Esophagus mucosa (tissue), 1 donor: Measurements from ENCODE around the gene HDDC3. TPM values are rescaled to one million over a fixed set of nuclear protein-coding genes. Genes with fewer than 3 reads are reported as not detected.

Source experiments
- ATAC-seq: fragments of 200-7000 bp; cut with Tn5 transposase; one replicate; pipeline ENCODE4 v1.9.1; 2020
- total RNA-seq: library from RNA; stranded (reverse); gene quantifications from one replicate; pipeline ENCODE4 v1.2.4, GENCODE V29; 2023
- donor health status: DM: yes; HTN: yes; CAD: no.

The HDDC3 gene
- 10.6 TPM for total RNA-seq

- ATAC-seq, result peak; percentile 77
Observed at GRCh38 chr15:90931828-90932659, at the start of gene HDDC3. Gene HDDC3, minus strand, starts transcription at chr15:90932549. Its CDS starts 9 bp downstream, at chr15:90932540.

- ATAC-seq, result peak; percentile 37
Observed at GRCh38 chr15:90982135-90982534, 49.8 kb upstream of the HDDC3 start.

- ATAC-seq, result no peak
Observed at GRCh38 chr15:90981681-90982080, 49.3 kb upstream of the HDDC3 start.

DNA sequence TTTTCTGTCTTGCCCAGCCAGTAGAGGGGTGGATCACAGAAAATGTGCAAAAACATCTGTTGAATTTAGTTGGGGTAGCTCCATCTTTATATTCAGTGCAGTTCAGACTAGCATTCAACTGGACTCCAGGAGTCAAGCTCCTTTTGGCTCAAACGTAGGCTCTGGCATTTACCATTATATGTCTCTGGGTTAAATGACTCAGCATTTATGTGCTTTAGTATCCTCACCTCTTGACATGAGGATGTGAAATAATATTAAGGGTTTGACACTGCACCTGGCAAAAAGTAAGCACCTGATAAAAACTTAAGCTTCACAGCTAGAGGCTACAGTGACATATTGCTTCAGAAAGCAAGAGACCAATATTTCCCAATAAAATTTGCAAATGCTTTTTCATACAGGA lies 47.2 kb upstream of the HDDC3 start:
- ATAC-seq, result no peak

GRCh38 chr15:90974216-90974615 lies 41.9 kb upstream of the HDDC3 start:
- ATAC-seq, result no peak

DNA sequence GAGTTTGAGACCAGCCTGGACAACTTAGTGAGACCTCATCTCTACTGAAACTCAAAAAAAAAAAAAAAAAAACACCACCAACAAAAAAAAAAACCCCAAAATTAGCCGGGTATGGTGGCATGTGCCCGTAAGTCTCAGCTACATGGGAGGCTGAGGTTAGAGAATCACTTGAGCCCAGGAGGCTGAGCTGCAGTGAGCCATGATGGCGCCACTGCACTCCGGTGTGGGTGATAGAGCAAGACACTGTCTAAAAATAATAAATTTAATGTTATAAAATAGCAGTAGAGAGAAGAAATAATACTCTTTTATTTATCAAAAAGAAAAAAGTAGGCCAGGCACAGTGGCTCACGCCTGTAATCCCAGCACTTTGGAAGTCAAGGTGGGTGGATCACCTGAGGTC lies 39.8 kb upstream of the HDDC3 start:
- no peak for ATAC-seq

GRCh38 chr15:90970274-90970673 lies 37.9 kb upstream of the HDDC3 start:
- no peak for ATAC-seq

- ATAC-seq, result peak; percentile 66
Observed at GRCh38 chr15:90968434-90968833, 36.1 kb upstream of the HDDC3 start.

DNA sequence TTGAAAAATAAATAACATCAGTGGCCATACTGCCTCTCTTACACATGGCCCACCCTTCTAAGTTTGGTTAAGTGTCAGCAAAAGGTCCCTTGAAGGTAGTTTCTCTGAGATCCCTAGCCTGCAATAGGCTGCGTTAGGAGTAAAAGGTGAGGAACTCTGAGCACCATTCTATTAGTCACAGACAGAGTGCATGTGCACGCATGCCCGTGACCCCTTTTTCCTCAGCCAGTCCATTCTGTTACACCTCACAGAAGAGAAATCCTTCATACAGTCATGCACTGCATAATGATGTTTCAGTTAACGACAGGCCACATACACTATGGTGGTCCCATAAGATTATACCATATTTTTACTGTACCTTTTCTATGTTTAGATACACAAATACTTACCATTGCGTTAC lies 34.9 kb upstream of the HDDC3 start:
- ATAC-seq, result peak; percentile 75

GRCh38 chr15:90966262-90966661 lies 33.9 kb upstream of the HDDC3 start:
- no peak for ATAC-seq

DNA sequence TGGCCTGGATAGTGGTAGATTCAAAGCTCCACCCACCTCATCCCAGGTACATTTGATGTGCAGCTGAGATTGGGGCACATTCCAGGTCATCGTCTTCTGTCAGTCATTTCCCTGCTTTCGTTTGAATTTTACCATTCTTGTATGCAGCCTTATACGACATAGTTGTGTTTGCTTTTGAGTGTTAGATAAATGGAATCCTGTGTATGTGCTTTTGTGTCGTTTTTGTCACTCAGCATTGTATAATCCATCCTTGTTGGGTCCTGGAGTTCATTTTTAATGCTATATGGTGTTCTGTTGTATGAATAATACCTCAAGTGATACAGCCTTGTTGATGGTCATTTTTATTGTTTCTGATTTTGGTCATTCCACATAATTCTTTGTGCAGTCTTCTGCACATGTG lies 29.7 kb upstream of the HDDC3 start:
- ATAC-seq, result no peak

GRCh38 chr15:90960298-90961091 lies 28.1 kb upstream of the HDDC3 start:
- no peak for ATAC-seq

GRCh38 chr15:90959894-90960293 lies 27.5 kb upstream of the HDDC3 start:
- ATAC-seq, result no peak

DNA sequence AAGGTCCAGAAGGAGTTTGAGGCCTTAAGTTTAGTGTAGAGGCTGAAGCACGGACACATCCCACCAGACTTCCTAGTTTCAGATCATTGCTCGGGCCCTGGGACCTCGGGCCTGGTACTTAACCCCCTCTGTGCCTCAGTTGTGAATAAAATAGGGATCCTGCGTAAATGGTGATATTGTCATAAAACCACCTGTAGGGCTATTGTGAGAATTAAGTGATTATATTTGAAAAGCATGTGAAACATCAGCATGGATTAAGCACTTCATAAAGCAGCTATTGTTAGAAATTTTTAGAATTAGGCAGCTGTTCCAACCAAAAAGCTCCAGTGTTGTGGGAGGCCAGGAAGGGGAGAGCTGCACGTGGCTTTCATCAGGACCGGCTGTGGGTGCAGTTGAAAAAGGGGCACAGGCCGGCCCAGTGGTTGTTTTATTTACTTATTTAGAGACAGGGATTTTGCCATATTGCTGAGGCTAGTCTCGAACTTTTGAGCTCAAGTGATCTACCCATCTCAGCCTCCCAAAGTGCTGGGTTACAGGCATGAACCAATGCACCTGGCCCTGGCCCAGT lies 26.8 kb upstream of the HDDC3 start:
- no peak for ATAC-seq

GRCh38 chr15:90957791-90958190 lies 25.4 kb upstream of the HDDC3 start:
- ATAC-seq, result no peak

DNA sequence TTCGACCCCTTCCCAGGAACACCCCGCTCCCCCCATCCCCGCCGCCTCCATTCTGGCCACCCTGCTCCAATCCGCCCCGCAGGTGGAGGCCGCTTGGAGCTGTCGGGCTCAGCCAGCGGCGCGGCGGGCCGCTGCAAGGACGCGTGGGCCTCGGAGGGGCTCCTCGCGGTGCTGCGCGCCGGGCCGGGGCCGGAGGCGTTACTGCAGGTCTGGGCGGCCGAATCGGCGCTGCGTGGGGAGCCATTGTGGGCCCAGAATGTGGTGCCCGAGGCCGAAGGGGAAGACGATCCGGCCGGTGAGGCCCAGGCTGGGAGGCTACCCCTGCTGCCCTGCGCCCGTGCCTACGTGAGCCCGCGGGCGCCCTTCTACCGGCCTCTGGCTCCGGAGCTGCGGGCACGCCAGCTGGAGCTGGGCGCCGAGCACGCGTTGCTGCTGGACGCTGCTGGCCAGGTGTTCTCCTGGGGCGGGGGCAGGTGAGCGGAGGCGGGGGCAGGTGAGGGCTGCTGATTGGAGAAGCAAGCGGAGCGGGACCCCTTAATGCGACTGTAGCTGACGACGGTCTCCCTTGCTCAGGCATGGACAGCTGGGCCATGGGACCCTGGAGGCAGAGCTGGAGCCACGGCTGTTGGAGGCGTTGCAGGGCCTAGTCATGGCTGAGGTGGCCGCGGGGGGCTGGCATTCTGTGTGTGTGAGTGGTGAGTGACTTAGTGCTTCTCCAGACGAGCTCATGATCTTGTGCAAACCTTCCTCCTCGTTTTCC lies 24.9 kb upstream of the HDDC3 start:
- peak; percentile 3 for ATAC-seq

DNA sequence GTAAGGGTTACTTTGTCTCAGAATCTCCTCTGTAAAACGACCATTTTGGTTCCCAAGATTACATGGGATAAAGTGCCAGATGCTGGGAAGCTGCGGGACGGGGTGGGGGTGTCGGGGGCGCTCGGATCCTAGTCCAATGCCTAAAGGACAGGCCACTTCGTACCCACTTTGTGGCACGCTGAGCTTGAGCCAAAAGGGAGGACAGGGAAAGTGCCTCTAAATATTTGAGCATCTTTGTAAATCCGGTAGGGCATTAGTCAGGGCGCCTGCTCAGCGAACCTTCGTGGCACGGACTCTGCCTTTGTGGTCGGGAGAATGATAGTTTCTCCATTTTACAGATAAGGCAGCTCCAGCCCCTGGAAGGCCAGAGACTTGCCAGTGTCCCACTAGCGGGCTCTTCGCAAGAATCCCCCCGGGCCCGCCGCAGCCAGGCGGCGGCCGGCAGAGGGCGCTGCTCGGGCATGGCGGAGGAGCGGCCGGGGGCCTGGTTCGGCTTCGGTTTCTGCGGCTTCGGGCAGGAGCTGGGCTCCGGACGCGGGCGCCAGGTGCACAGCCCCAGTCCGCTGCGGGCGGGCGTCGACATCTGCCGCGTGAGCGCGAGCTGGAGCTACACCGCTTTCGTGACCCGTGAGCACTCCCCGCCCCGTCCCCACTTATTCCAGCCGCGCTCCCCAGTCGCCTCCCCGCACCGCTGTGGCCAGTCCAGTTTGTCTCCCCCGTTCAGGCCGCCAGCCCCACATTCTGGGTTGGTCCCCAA lies 24.1 kb upstream of the HDDC3 start:
- peak; percentile 37 for ATAC-seq

DNA sequence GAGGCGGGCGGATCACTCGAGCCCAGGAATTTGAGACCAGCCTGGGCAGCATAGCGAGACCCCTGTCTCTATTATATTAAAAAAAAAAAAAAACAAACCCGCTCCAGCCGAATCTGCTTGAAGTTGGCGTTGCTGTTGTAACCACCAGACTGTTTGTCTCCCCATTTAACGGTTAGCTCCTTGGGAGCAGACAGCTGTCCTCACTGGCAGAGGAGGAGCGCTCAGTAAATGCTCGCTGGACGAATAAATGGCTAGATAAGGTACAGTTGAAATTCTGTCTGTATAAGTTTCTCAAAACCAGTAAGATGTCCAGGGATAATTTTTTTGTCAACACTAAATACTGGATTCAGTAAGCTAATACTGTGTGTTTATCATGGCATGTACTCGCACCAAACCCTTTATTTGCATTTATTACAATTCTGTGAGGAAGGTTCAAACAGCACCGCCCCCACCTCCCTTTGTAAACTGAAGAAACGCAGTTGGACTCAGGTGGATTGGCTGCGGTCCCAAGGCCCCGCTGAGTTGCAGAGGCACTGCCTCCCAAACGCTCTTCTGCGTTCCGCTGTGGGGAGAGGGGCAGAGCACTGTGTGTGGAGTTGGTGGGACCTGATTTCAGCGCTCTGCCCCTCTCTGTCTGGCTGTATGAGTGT lies 23.4 kb upstream of the HDDC3 start:
- ATAC-seq, result no peak

DNA sequence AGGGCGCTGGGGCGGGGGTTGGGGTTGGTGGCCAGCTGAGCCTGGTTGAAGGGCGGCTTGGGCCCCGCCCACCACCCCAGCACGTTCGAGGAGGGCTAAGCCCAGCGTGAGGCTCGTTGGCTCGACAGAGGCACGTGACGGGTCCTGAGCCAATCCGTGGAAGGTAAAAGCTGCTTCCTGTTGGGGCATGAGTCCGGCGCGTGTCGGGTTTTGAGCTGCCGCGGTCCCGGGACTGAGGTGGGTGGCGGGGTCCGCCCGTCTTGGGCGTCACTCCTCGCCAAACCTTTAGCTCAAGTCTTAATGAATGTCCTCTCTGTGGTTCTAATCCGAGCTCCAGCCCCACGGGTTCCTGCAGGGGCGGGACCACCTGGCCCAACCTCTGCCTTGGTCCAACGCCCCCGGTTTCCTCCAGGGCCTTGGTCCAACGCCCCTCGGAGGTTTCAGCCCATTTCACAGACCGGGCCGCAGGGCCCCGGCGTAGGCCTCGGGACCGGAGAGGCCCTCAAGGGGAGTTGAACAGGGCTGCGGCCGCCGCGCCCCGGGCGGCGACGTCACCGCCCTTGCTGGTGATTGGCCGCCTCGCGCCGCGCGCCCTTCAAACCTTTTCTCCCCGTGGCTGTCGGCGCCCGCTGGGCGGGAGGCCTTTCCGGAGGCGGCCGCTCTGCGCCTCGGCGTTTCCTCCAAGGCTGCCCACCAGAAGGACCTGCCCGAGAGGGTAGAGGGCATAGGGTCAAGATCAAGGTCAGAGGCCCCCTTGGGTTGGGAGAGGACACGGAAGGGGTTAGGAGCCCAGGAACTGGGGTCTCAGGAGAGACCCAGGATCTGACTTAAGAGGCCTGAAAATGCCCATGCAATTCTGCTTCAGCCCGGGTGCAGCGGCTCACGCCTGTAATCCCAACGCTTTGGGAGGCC lies 22.6 kb upstream of the HDDC3 start, which contains the start of gene RCCD1:
RCCD1 (plus strand) TSS at position 173 of the 912 bp plus-strand sequence. CDS start 1,851 bp downstream, outside the sequence.
- ATAC-seq, result peak; percentile 93
